GM21447 (cell line): ENCODE data around the gene SMAD7.
A peak's percentile ranks its signal among the peaks of the same experiment; 100 is the strongest.

Experiments
- ATAC-seq: cut with Tn5 transposase; IDR thresholded peaks from one replicate; pipeline ENCODE4 v1.9.1; 2021; ENCODE audit not compliant: unreplicated experiment

The SMAD7 gene

DNA sequence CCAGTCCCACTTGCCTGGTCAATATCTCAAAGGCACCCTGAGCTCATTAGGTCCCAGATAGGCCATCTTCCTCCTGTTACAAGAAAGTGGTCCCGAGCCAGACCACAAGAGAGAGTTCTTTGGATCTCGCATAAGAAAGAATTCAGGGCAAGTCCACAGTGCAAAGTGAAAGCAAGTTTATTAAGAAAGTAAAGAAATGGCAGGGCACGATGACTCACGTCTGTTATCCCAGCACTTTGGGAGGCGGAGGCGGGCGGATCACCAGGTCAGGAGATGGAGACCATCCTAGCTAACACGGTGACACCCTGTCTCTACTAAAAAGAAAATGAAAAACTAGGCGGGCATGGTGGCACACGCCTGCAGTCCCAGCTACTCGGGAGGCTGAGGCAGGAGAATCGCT is 10.8 kb upstream of the SMAD7 start:
- no peak for ATAC-seq

GRCh38 chr18:48959921-48960920 is 9.5 kb upstream of the SMAD7 start:
- no peak for ATAC-seq

DNA sequence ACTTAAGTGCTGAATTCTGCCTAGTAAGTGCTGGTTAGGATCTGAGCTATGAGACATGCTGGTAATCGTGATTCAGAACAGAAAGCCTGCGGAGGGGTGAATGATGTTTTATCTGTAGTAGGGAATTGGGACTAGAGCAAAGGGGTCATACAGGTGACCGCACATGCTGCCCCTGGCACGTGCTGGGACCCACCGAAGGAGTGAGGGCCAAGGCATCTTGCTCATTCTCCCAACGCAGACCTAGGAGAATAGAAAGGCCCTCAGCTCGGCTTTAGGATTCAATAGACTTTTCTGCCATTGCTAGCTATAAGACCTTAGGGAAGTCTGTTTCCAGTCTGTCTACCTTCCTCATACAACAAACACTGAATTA is 8.8 kb upstream of the SMAD7 start:
- no peak for ATAC-seq

GRCh38 chr18:48958951-48959350 is 8.2 kb upstream of the SMAD7 start:
- ATAC-seq: no peak

DNA sequence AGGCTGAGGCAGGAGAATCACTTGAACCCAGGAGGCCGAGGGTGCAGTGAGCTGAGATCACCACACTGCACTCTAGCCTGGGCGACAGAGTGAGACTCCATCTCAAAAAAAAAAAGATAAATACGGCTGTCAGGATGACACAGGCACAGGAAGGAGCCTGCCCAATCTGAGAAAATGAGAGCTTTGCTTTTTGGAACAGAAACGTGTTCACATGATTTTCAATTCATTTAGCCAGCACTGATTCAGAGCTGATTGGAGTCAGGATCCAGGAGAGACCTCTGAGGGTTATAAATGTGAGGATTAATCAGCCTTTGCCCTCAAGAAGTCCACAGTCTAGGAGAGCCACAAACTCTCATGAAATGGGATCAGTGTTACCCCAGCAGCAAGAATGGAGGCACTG is 6.9 kb upstream of the SMAD7 start:
- ATAC-seq: no peak

DNA sequence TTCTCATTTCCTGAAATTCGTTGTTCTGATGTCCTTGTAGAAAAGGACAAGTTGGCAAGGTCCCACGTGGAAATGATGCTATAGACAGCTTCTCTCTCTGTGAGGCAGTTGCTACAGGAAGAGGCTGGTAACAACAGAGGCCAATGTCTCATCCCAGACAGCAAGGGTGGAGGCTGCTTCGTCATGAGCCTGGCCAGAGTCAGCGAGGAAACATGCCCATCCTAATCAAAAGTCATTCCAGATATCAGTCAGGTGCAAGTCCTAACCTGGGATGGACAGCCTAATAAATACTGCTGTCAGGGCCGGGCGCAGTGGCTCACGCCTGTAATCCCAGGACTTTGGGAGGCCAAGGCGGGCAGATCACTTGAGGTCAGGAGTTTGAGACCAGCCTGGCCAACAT is 6.4 kb upstream of the SMAD7 start:
- ATAC-seq: no peak

GRCh38 chr18:48956356-48956755 is 5.6 kb upstream of the SMAD7 start:
- no peak for ATAC-seq

DNA sequence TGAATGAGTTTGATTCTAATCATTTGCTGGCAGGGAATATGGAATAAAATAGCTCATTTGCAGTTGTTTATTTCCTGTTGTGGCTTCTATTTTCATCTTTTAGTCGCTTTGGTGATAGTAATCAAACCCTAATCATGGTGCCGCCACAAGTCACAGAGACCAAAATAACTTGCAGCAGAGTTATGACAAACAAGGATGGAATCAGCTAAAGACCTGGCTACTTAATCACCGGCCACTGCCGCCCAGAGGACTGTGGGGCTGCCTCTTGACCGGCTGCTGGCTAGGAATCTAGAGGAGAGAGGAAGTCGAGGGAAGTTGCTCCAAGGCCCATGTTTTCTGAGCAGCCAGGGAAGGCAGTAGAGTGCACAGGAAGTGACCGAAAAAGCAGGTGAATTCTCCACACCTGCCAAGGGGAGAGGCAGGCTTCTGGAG is 5.1 kb upstream of the SMAD7 start:
- no peak for ATAC-seq

DNA sequence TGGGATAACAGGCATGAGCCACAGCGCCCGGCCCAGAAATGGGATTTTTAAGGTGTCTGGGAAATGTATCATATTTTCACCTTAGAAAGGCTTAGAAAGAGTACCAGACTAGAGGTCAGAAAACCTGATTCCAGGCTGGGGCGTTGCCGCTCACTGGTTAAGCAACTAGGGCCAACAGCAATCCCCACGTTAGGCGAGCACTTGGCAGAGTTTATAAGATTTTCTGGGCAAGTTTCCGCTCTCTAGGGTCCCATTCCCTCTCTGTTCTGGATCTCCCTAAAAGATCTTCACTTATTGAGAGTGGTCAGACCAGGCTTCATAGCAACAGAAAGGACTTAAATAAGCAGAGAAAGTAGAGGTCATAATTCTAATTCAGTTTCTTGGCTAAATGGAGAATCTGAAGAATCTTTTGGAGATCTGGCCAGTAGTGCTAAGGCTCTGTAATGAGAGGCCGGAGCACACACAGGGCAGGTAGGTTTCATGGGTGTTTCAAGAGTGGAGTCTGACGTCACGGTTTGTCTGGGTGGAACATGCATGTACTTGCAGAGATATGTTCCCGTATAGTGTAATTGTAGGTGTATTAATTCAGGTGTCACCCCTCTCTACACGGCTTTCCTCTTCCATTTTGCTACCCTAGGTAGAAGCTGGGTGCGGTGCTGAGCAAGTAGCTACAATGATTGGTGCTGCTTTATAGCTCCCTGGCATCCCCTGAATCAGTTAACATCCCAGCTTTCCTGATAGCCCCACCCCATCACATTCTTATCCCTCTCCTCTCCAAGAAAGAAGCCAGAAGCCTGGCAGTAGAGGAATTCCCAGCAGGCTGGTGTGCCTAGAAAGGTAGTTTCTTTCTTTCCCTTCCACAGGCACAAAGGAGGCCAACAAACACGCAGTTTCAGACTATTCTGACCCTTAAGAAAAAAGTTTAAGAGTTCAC is 4.4 kb upstream of the SMAD7 start:
- no peak for ATAC-seq

GRCh38 chr18:48953104-48953706 is 2.4 kb upstream of the SMAD7 start:
- no peak for ATAC-seq

DNA sequence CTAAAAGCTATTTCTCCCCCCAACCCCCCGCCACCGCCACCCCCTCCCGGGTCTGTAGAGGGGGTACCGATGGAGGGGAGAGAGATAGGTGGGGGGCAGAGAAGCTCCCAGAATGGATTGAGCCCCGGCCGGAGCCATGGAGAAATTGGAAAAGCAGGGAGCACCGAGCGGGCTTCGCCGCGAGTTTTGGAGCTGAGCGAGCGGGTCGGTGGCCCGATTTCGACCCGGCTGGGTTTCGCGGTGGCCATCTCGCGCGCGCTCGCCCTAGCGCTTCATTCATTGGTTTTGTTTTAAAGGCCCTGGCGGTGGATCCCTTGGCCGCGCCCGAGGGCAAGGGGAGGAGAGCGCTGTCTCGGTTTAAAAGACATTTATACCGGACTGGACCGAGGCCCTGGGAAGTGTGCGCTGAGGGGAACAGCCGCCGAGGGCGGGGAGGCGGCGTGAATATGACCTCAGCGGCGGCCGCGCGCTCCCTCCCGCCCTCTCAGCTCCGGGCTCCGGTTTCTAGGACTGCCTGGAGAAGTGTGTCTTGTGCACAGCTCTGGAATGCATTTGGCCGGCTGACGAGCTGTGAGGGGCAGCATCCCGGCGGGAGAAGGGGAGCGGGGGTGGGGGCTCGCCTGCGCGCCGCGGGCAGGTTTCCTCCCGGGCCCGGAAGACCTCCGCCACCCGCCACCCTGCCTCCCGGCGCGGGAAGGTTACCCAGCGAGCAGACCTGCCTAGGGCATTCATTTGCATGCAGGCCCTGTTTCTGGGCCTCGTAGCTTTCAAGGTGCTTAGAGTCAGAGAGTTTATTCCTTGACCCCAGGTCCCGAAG is 1.7 kb upstream of the SMAD7 start:
- peak; percentile 27 for ATAC-seq

GRCh38 chr18:48951448-48952286 is 902 bp upstream of the SMAD7 start:
- peak; percentile 38 for ATAC-seq

- ATAC-seq: no peak
Measured at GRCh38 chr18:48949606-48950535, 894 bp downstream of the SMAD7 start.

GRCh38 chr18:48949050-48949605 is 1.6 kb downstream of the SMAD7 start:
- ATAC-seq: no peak

DNA sequence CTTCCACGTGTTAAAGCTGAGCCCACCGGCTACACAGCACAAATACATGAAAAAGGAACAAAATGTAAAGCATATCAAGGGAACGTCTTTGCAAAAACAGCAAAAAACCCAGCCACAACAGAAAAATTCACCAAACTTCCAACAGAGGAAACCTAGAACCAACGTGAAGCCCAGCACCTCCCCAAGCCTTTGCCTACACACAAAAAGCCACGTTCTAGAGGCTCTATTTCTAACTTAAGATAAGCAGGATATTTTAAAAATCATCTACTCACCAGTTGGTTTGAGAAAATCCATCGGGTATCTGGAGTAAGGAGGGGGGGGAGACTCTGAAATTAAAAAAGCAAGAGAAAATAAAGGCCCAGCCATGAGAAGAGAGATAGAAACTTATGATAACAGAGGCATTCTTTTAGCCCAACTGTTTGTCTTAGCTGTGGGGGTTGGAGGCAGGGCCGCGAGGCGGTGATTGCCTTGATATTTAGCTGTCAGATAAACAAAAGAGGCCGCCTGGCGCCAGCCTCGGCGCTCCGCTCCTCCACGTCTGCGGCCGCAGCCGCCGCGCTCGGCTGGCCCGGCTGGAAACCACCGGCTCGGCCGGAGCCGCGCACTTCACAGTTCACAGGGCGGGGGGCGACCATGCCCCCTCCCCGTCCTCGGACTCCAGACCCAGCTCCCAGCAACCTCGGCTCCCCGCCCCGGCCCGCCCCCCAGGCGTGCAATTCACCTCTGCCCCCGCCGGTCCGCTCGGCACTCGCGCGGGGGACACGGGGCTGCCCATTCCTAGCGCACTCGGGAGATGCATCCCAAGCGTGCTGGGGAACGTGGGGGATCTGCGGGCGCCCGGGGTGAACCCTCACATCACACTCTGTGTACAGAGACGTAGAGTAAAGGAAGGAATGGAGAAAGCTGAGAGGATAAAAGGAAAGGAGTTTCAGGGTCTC is 2.4 kb downstream of the SMAD7 start:
- ATAC-seq: no peak

DNA sequence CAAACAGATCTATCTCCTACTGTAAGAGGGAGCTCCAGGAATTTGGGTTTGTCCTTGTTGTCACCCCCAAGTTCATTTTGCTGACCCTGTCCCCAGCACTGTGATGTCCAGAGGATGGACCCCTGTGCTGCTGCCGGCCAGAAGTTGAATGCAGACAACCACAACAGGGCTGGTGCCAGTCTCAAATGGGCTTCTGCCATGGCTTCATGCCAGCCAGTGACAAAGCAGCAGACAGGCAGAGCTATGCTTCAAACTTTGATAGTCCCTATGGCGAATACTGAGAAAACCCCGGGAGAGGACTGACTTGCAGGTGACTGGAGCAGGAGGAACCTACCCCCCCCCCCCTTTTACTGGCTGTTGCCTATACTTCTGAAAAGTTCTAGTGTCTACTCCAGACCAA is 3.2 kb downstream of the SMAD7 start:
- ATAC-seq: no peak

DNA sequence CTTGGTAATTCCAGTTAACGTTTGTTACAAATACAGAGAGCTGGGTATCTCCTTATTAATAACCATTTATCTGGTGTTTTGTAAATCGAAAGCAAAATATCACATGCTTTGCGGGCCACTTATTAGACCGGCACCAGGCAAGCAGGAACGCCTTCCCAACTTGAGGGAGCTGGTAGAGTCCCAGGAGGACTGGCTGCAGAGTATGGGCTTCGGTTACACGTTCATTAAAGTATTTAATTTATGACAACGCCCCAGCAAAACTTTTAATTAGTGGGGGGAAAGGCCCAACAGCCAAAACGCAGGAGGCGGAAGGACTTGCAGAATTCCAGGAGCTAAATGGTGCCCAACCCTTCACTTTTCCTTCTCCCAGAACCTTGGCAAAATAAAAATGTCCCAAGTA is 3.7 kb downstream of the SMAD7 start:
- no peak for ATAC-seq
